Measurements from ENCODE around the gene FGF23. TPM values are rescaled to one million over a fixed set of nuclear protein-coding genes. Genes with fewer than 3 reads are reported as not detected.

FGF23 gene
- total and polyA plus RNA-seq, 2 donors (not counting 1 experiment from before 2014, with no cell fraction given): not detected

DNA sequence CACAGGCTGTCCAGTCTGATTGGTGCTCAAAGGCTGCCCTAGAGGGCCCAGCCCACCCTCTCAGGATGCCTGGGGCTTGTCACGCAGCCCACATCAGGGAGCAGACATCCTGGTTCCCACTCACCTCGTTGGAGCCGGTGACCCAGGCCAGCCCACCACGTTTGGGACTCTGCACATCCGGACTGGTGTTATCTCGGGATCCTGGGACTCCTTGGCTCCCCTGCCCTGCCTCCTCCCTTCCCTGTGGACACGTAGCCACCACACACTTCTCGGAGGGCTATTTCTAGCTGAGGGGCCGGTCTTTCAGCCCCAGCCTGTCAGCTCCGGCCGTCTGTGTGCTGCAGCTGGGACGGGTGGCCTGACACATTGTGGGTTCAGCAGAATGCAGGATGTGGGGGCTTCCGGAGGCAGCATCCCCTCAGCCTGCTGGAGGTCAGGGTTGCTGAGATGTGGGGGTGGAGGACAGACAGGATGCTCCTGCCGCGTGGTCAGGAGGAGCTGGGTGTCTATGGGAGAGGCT is 12.8 kb upstream of the FGF23 start:
- no peaks in the 10 kb centered on the region for H3K4me1 Mint-ChIP-seq
- H3K4me3 Mint-ChIP-seq: no peak overlapping the region
- Histone ChIP-seq H3K79me2 (ENCODE audit: control insufficient read depth, insufficient read depth, low read length) (no peaks in the 10 kb centered on the region), H3K4me1 (ENCODE audit: control insufficient read depth in 2 of 2, insufficient read depth in 2 of 2, low read length in 2 of 2) (no peaks in the 10 kb centered on the region), H3K9ac (ENCODE audit: low read length) (no peak overlapping the region), H2AFZ (ENCODE audit: insufficient read depth, low read depth, low read length, poor library complexity, severe bottlenecking) (no peak overlapping the region), H3K4me2 (replicated peaks; ENCODE audit: low read depth, low read length, poor library complexity, severe bottlenecking) (no peak overlapping the region), H3K9me3 (ENCODE audit: control extremely low read depth in 1 of 3, control insufficient read depth in 2 of 3, insufficient read depth in 1 of 3, low read length in 2 of 3) (no peaks in the 10 kb centered on the region), H3K27ac (ENCODE audit: low read length in 2 of 2) (no peak overlapping the region), H3K36me3 (replicated peaks in 1 of 2; ENCODE audit: control extremely low read depth in 1 of 2, control insufficient read depth in 1 of 2, extremely low read depth in 1 of 2, insufficient read depth in 2 of 2, low read length in 1 of 2) (no peaks in the 10 kb centered on the region), H3K27me3 (replicated peaks in 1 of 4; ENCODE audit: control extremely low read depth in 1 of 4, control insufficient read depth in 3 of 4, insufficient read depth in 4 of 4, low read length in 3 of 4) (peaks cover 0 to 11% (median 5%) of the 10 kb centered on the region in 4 experiments), H3K4me3 (ENCODE audit: control extremely low read depth in 1 of 5, extremely low read depth in 1 of 5, insufficient read depth in 1 of 5, low read depth in 2 of 5, low read length in 4 of 5) (no peak overlapping the region), H4K20me1 (ENCODE audit: control insufficient read depth, insufficient read depth, low read length, poor library complexity, severe bottlenecking) (no peaks in the 10 kb centered on the region)
- WGBS (ENCODE audit: insufficient coverage): 27% methylated on average over 13 of the region's 15 CpGs
- H3K27ac Mint-ChIP-seq: no peak overlapping the region
- CTCF ChIA-PET: no interaction called here
- no peaks in the 10 kb centered on the region for H3K9me3 Mint-ChIP-seq (ENCODE audit: insufficient read depth)
- H3K27me3 Mint-ChIP-seq: peaks cover 43% of the 10 kb centered on the region
- TF ChIP-seq EZH2 (IDR thresholded peaks at IDR 0.05; ENCODE audit: borderline replicate concordance, insufficient read depth, low read depth, low read length, poor library complexity, severe bottlenecking): no peak
- TF ChIP-seq, protein P1, sequence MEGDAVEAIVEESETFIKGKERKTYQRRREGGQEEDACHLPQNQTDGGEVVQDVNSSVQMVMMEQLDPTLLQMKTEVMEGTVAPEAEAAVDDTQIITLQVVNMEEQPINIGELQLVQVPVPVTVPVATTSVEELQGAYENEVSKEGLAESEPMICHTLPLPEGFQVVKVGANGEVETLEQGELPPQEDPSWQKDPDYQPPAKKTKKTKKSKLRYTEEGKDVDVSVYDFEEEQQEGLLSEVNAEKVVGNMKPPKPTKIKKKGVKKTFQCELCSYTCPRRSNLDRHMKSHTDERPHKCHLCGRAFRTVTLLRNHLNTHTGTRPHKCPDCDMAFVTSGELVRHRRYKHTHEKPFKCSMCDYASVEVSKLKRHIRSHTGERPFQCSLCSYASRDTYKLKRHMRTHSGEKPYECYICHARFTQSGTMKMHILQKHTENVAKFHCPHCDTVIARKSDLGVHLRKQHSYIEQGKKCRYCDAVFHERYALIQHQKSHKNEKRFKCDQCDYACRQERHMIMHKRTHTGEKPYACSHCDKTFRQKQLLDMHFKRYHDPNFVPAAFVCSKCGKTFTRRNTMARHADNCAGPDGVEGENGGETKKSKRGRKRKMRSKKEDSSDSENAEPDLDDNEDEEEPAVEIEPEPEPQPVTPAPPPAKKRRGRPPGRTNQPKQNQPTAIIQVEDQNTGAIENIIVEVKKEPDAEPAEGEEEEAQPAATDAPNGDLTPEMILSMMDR (IDR thresholded peaks at IDR 0.05): no peak
- DNase-seq (no peak), ATAC-seq (ENCODE audit: low read depth) (no peak)
- POLR2A ChIA-PET: no interaction called here
- intact Hi-C loops (cut with micrococcal nuclease): no loop called here

DNA sequence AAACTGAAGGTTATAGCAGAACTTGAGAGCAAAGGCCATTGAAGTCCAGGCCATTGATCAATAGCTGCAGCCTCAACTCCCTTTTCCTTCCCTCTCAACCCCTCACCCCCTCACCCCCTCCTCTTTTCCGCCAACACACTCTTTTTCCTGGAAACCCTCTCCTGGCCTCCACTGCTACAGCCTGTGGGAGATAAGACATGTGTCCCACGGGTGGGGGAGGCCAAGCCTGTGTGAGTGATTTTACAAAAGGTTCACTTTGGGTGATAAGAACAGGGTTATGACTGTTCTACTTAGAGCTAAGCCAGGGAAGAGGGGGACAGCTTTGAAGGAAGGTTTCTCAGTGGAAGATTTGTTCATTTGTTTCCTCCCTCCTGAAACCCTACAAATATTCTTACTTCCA is 9.2 kb upstream of the FGF23 start:
- no peaks in the 10 kb centered on the region for H4K20me1 ChIP-seq (ENCODE audit: control insufficient read depth, insufficient read depth, low read length, poor library complexity, severe bottlenecking)
- no peaks in the 10 kb centered on the region for H3K9me3 ChIP-seq (ENCODE audit: control extremely low read depth in 1 of 3, control insufficient read depth in 2 of 3, insufficient read depth in 1 of 3, low read length in 2 of 3)
- no peaks in the 10 kb centered on the region for H3K79me2 ChIP-seq (ENCODE audit: control insufficient read depth, insufficient read depth, low read length)
- no peak for DNase-seq
- no peak overlapping the region for H3K9ac ChIP-seq (ENCODE audit: low read length)
- Mint-ChIP-seq H3K27ac (no peak overlapping the region), H3K9me3 (ENCODE audit: insufficient read depth) (no peaks in the 10 kb centered on the region), H3K4me1 (no peaks in the 10 kb centered on the region), H3K27me3 (peaks cover 33% of the 10 kb centered on the region), H3K4me3 (no peak overlapping the region)
- H2AFZ ChIP-seq (ENCODE audit: insufficient read depth, low read depth, low read length, poor library complexity, severe bottlenecking): no peak overlapping the region
- TF ChIP-seq, protein P1 (IDR thresholded peaks at IDR 0.05): no peak
- no peak for TF ChIP-seq EZH2 (IDR thresholded peaks at IDR 0.05; ENCODE audit: borderline replicate concordance, insufficient read depth, low read depth, low read length, poor library complexity, severe bottlenecking)
- 63% methylated on average over 1 of the region's 2 CpGs for WGBS (ENCODE audit: insufficient coverage)
- no peaks in the 10 kb centered on the region for H3K36me3 ChIP-seq (replicated peaks in 1 of 2; ENCODE audit: control extremely low read depth in 1 of 2, control insufficient read depth in 1 of 2, extremely low read depth in 1 of 2, insufficient read depth in 2 of 2, low read length in 1 of 2)
- no peak overlapping the region for H3K27ac ChIP-seq (ENCODE audit: low read length in 2 of 2)
- H3K27me3 ChIP-seq (replicated peaks in 1 of 4; ENCODE audit: control extremely low read depth in 1 of 4, control insufficient read depth in 3 of 4, insufficient read depth in 4 of 4, low read length in 3 of 4): peaks cover 0 to 10% (median 2%) of the 10 kb centered on the region in 4 experiments
- CTCF ChIA-PET: no interaction called here
- no peak overlapping the region for H3K4me2 ChIP-seq (replicated peaks; ENCODE audit: low read depth, low read length, poor library complexity, severe bottlenecking)
- POLR2A ChIA-PET: no interaction called here
- intact Hi-C loops (cut with micrococcal nuclease): no loop called here
- H3K4me3 ChIP-seq (ENCODE audit: control extremely low read depth in 1 of 5, extremely low read depth in 1 of 5, insufficient read depth in 1 of 5, low read depth in 2 of 5, low read length in 4 of 5): no peak overlapping the region
- ATAC-seq (ENCODE audit: low read depth): no peak
- no peaks in the 10 kb centered on the region for H3K4me1 ChIP-seq (ENCODE audit: control insufficient read depth in 2 of 2, insufficient read depth in 2 of 2, low read length in 2 of 2)

Measured in B cell (primary cell).